IPS-NIHi7 (cell line): ENCODE data around the gene ALS2CL.

Source experiments
- DNase-seq: peaks from one replicate; pipeline ENCODE4 v3.0.0; 2012; ENCODE audit warnings: mixed read lengths; ENCODE audit errors: extremely low spot score

ALS2CL gene

GRCh38 chr3:46664971-46665762 is 28.3 kb downstream of the ALS2CL start:
- no peak for DNase-seq

GRCh38 chr3:46664188-46664970 is 29.1 kb downstream of the ALS2CL start:
- DNase-seq: no peak

GRCh38 chr3:46663591-46664135 is 29.8 kb downstream of the ALS2CL start:
- DNase-seq: peak; percentile 53

GRCh38 chr3:46662771-46663551 is 30.5 kb downstream of the ALS2CL start:
- DNase-seq: peak; percentile 9

GRCh38 chr3:46661776-46662766 is 31.4 kb downstream of the ALS2CL start:
- peak; percentile 61 for DNase-seq

- peak; percentile 11 for DNase-seq
Measured at GRCh38 chr3:46660543-46661523, 32.6 kb downstream of the ALS2CL start.

GRCh38 chr3:46660003-46660402 is 33.5 kb downstream of the ALS2CL start:
- DNase-seq: peak; percentile 9

- peak; percentile 15 for DNase-seq
Measured at GRCh38 chr3:46659285-46659684, 34.2 kb downstream of the ALS2CL start.

- peak; percentile 9 for DNase-seq
Measured at GRCh38 chr3:46656778-46657556, 36.5 kb downstream of the ALS2CL start.

- no peak for DNase-seq
Measured at GRCh38 chr3:46655271-46655670, 38.2 kb downstream of the ALS2CL start.

- no peak for DNase-seq
Measured at GRCh38 chr3:46651084-46651483, 42.4 kb downstream of the ALS2CL start.

- DNase-seq: no peak
Measured at GRCh38 chr3:46649436-46649835, 44.0 kb downstream of the ALS2CL start.

- no peak for DNase-seq
Measured at GRCh38 chr3:46648096-46648495, 45.4 kb downstream of the ALS2CL start.

- no peak for DNase-seq
Measured at GRCh38 chr3:46646700-46647099, 46.8 kb downstream of the ALS2CL start.

- no peak for DNase-seq
Measured at GRCh38 chr3:46643701-46644100, 49.8 kb downstream of the ALS2CL start.

GRCh38 chr3:46642971-46643370 is 50.5 kb downstream of the ALS2CL start:
- DNase-seq: no peak

GRCh38 chr3:46640927-46641326 is 52.6 kb downstream of the ALS2CL start:
- no peak for DNase-seq

GRCh38 chr3:46639221-46639620 is 54.3 kb downstream of the ALS2CL start:
- no peak for DNase-seq

GRCh38 chr3:46634856-46635255 is 58.6 kb downstream of the ALS2CL start:
- no peak for DNase-seq
